NCI-H1436 (cell line): Measurements from ENCODE around the gene AKNA.

Experiments
- DNase-seq: peaks from one replicate; lab custom pipeline; 2025; lab: John Stamatoyannopoulos, UW

AKNA gene

DNA sequence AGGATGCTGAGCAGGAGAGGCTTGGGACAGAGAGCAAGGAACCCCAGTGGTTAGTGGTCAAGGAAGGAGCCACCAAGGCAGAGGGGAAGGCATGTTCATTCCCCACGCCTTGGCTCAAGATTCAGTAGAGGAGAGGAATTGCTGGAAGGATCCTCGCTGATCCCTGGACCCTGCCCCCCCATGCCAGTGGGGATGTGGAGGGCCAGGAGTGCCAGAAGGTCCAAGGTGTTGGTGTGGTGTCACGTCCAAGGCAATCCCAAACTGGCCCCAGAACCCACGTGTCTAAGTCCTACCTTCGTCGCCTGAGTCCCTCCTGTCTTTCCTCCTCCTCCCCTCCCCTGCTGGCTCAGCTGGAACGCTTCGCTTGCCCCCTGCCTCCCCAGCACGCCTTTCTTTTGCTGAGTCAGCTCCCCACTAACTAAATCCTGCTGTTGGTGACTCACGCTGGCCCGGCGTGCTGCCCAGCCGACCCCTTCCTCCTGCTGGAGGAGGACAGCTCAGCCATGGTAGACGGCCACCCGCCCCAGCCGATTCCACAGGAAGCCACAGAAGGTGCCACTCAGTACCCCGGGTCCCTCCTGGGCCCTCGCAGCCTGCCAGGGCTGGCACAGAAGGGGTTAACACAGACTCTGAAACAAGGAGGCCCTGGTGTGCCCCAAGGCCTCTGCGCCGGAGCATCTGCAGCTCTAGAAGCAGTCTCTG is 102.5 kb downstream of the AKNA start:
- no peak for DNase-seq

GRCh38 chr9:114284316-114285060 is 103.3 kb downstream of the AKNA start:
- DNase-seq = no peak
